Neutrophil (primary cell): ENCODE results near the gene ARHGAP8.

Source experiments
- H3K27ac ChIP-seq: fragments of 200-600 bp; sonication (generic); 2 replicates; pipeline ENCODE4 v1.5.1; 2016; ENCODE audit warnings: mild to moderate bottlenecking, moderate library complexity
- H3K27me3 ChIP-seq: fragments of 200-600 bp; sonication (generic); 2 replicates; pipeline ENCODE4 v1.6.0; 2016; ENCODE audit warnings: mild to moderate bottlenecking
- H3K36me3 ChIP-seq: fragments of 200-600 bp; sonication (generic); 2 replicates; pipeline ENCODE4 v1.5.1; 2017
- H3K4me1 ChIP-seq, 2 experiments: fragments of 200-600 bp in 1 of 2; sonication (generic) in 1 of 2; 1 replicate in 1 of 2; 2 replicates in 1 of 2; pipeline versions ENCODE4 v1.5.1 to v1.6.1; 2013 to 2016; ENCODE audit warnings: low read depth in 1 of 2, low read length in 1 of 2, mild to moderate bottlenecking in 1 of 2, moderate library complexity in 1 of 2; ENCODE audit not compliant: control insufficient read depth in 1 of 2, insufficient read depth in 1 of 2
- H3K4me3 ChIP-seq, 2 experiments: fragments of 200-600 bp in 1 of 2; sonication (generic) in 1 of 2; 1 replicate in 1 of 2; 2 replicates in 1 of 2; pipeline ENCODE4 v1.5.1; 2013 to 2016; ENCODE audit warnings: low read depth in 1 of 2, low read length in 1 of 2, mild to moderate bottlenecking in 1 of 2, moderate library complexity in 1 of 2
- H3K9me3 ChIP-seq: fragments of 200-600 bp; sonication (generic); 2 replicates; pipeline ENCODE4 v1.5.1; 2016
- CTCF ChIP-seq: fragments of 200-600 bp; sonication (generic); IDR thresholded peaks from 2 replicates; pipeline ENCODE4 v1.5.1; 2016; ENCODE audit warnings: antibody characterized with exemption

ARHGAP8 gene

GRCh38 chr22:44827666-44828190 is 75.4 kb downstream of the ARHGAP8 start:
- Histone ChIP-seq H3K27me3 (no peaks in the 10 kb centered on the region), H3K4me3 (no peak overlapping the region), H3K4me1 (no peaks in the 10 kb centered on the region), H3K27ac (no peak overlapping the region), H3K9me3 (no peaks in the 10 kb centered on the region), H3K36me3 (no peaks in the 10 kb centered on the region)
- no peak for TF ChIP-seq CTCF

- Histone ChIP-seq H3K9me3 (no peaks in the 10 kb centered on the region), H3K27ac (no peak overlapping the region), H3K4me1 (no peaks in the 10 kb centered on the region), H3K27me3 (no peaks in the 10 kb centered on the region), H3K36me3 (no peaks in the 10 kb centered on the region), H3K4me3 (no peak overlapping the region)
- no peak for TF ChIP-seq CTCF
These were observed 75.8 kb downstream of the ARHGAP8 start for GRCh38 chr22:44828193-44828592.

GRCh38 chr22:44831885-44832284 is 79.5 kb downstream of the ARHGAP8 start:
- no peaks in the 10 kb centered on the region for H3K36me3 ChIP-seq
- no peak overlapping the region for H3K4me3 ChIP-seq
- no peaks in the 10 kb centered on the region for H3K9me3 ChIP-seq
- H3K27ac ChIP-seq, result no peak overlapping the region
- TF ChIP-seq CTCF, result no peak
- H3K27me3 ChIP-seq, result no peaks in the 10 kb centered on the region
- no peaks in the 10 kb centered on the region for H3K4me1 ChIP-seq

GRCh38 chr22:44834065-44834464 is 81.7 kb downstream of the ARHGAP8 start:
- TF ChIP-seq CTCF, result no peak
- no peaks in the 10 kb centered on the region for H3K9me3 ChIP-seq
- no peaks in the 10 kb centered on the region for H3K27me3 ChIP-seq
- H3K4me1 ChIP-seq, result no peaks in the 10 kb centered on the region
- no peaks in the 10 kb centered on the region for H3K36me3 ChIP-seq
- H3K27ac ChIP-seq, result no peak overlapping the region
- H3K4me3 ChIP-seq, result no peak overlapping the region

GRCh38 chr22:44837481-44837880 is 85.1 kb downstream of the ARHGAP8 start:
- no peaks in the 10 kb centered on the region for H3K36me3 ChIP-seq
- H3K9me3 ChIP-seq, result no peaks in the 10 kb centered on the region
- H3K4me1 ChIP-seq, result no peaks in the 10 kb centered on the region
- H3K27ac ChIP-seq, result no peak overlapping the region
- no peak for TF ChIP-seq CTCF
- no peak overlapping the region for H3K4me3 ChIP-seq
- no peaks in the 10 kb centered on the region for H3K27me3 ChIP-seq
